Subcutaneous abdominal adipose tissue (tissue), 5 donors: ENCODE measurements around the gene WNK2.

Experiments
- H3K27ac ChIP-seq: one replicate; pipeline ENCODE4 v1.7.0; 2013; ENCODE audit warnings: low read depth, mild to moderate bottlenecking, inconsistent platforms, low read length, moderate library complexity
- H3K27me3 ChIP-seq, 5 donors: one replicate each; pipeline ENCODE4 v1.7.0; 2013; ENCODE audit warnings: low read length in 5 of 5, inconsistent platforms in 1 of 5; ENCODE audit not compliant: control insufficient read depth in 5 of 5, insufficient read depth in 4 of 5
- H3K36me3 ChIP-seq, 5 donors: one replicate each; pipeline ENCODE4 v1.7.0; 2013; ENCODE audit warnings: low read length in 5 of 5; ENCODE audit not compliant: control insufficient read depth in 5 of 5, insufficient read depth in 5 of 5
- H3K4me1 ChIP-seq, 5 donors: one replicate each; pipeline ENCODE4 v1.7.0; 2013; ENCODE audit warnings: low read length in 5 of 5, mild to moderate bottlenecking in 3 of 5, moderate library complexity in 1 of 5; ENCODE audit not compliant: control insufficient read depth in 5 of 5, insufficient read depth in 5 of 5
- H3K4me3 ChIP-seq, 5 donors: one replicate each; pipeline ENCODE4 v1.7.0; 2013; ENCODE audit warnings: low read length in 5 of 5, low read depth in 1 of 5
- H3K9ac ChIP-seq, 5 donors: one replicate each; pipeline ENCODE4 v1.7.0; 2013; ENCODE audit warnings: low read length in 5 of 5, mild to moderate bottlenecking in 4 of 5, moderate library complexity in 3 of 5
- H3K9me3 ChIP-seq, 5 donors: one replicate each; pipeline ENCODE4 v1.7.0; 2013; ENCODE audit warnings: low read length in 5 of 5; ENCODE audit not compliant: control insufficient read depth in 5 of 5
- donor health status: healthy.
- donor health status: healthy.
- donor health status: healthy.
- donor health status: healthy.
- donor health status: healthy.

Gene WNK2

DNA sequence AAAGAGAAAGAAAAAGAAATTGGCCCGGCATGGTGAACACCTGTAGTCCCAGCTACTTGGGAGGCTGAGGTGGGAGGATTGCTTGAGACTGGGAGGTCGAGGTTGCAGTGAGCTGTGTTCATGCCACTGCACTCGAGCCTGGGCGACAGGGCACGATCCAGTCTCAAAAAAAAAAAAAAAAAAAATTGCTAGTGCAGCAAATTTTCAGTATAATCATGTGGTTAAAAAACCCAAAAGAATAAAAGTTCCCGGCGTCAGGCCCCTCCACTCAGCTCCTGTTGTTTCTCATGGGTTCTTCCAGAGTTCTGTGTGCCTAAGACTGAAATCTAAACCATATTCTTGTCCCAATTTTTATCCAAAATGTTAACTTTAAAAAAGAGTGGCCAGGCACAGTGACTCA, 49.1 kb downstream of the WNK2 start:
- Histone ChIP-seq H3K9me3 (no peaks in the 10 kb centered on the region), H3K36me3 (no peaks in the 10 kb centered on the region), H3K4me1 (no peaks in the 10 kb centered on the region), H3K4me3 (no peak overlapping the region), H3K27ac (no peak overlapping the region), H3K9ac (no peak overlapping the region), H3K27me3 (peaks cover 9 to 44% (median 24%) of the 10 kb centered on the region in 5 donors)

DNA sequence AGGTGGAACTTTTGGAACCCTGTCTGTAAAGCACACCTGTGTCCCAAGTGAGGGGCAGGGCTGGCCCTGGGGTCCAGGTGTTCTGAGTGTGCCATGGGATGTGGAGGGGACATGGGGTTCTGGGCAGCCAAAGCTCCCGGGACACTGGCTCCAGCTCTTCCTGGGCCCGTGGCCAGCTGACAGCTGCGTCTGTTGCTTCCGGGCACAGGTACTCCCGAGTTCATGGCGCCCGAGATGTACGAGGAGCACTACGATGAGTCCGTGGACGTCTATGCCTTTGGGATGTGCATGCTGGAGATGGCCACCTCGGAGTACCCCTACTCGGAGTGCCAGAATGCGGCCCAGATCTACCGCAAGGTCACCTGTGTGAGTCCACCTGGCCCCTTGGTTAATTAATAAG, 50.7 kb downstream of the WNK2 start:
- Histone ChIP-seq H3K27ac (no peak overlapping the region), H3K4me1 (no peaks in the 10 kb centered on the region)

DNA sequence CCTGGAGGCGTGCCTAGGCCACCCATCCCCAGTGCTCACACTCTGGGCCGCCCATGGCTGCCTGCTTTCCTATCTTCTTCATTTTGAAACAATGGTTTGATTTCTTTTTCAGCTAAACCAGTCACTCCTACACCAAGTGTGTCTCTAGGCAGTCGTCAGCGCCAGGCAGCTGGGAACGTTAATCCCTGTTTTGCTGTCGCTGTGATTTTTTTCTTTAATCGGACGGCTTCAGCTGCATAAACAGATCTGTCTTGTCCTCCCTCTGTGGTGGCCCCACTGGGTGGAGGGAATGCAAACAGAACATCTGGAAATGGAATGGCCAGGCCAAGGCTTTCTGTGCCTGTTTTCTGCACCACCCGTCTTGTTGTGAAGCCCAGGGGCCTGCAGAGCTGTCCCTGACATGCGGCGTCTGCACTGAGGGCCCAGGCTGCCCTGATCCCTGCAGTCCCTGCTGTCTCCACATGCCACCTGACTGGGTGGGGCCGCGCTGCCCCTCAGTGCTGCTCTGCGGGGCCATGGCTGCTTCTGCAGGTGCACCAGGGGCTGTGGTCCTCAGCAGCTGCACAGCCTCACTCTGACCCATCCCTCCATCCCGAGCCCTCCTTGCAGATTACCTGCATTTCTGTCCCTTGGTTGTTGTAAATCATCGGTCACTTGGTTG, 51.5 kb downstream of the WNK2 start:
- H3K27me3 ChIP-seq, result peaks cover 9 to 26% (median 22%) of the 10 kb centered on the region in 5 donors
- H3K4me3 ChIP-seq, result no peak overlapping the region
- no peaks in the 10 kb centered on the region for H3K36me3 ChIP-seq
- H3K9me3 ChIP-seq, result no peaks in the 10 kb centered on the region
- H3K27ac ChIP-seq, result no peak overlapping the region
- no peaks in the 10 kb centered on the region for H3K4me1 ChIP-seq
- H3K9ac ChIP-seq, result no peak overlapping the region

More for the DNA sequence above, 50.7 kb downstream of the WNK2 start:
- Histone ChIP-seq H3K4me3 (no peak overlapping the region), H3K27me3 (peaks cover 9 to 34% (median 22%) of the 10 kb centered on the region in 5 donors), H3K9ac (no peak overlapping the region), H3K36me3 (no peaks in the 10 kb centered on the region), H3K9me3 (no peaks in the 10 kb centered on the region)

DNA sequence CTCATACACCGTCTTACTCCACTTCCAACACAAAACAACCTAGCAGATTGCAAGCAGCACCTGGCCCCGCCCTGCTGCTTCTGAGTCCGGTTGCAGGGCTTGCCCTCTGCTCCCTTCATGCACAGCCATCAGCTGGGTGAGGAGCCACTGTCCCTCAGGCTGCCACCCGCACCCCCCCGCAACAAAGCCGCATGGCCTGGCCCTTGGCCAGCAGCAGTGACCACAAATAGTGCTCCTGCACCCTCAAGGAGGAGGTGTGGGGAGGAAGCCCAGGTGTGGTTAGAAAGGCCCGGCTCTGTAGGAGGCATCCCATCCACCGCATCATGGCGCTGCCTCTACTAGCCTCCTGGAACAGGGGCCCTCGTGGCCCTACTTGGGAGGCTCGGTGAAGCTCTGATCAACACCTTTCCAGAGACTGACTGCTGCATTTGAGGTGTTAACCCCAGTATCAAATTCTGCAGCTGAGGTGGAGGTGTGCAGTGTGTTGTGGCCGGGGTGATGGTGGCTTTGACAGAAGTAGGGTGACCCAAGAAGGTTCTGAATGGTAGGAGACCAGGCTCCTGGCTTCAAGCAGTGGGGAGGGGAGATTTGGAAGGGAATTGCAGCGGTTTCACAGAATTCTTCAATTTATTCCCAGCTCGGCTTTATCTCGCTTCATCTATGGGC, 52.7 kb downstream of the WNK2 start:
- Histone ChIP-seq H3K4me3 (no peak overlapping the region), H3K36me3 (no peaks in the 10 kb centered on the region), H3K4me1 (no peaks in the 10 kb centered on the region), H3K9ac (no peak overlapping the region), H3K9me3 (no peaks in the 10 kb centered on the region), H3K27ac (no peak overlapping the region), H3K27me3 (peaks cover 9 to 26% (median 19%) of the 10 kb centered on the region in 5 donors)

DNA sequence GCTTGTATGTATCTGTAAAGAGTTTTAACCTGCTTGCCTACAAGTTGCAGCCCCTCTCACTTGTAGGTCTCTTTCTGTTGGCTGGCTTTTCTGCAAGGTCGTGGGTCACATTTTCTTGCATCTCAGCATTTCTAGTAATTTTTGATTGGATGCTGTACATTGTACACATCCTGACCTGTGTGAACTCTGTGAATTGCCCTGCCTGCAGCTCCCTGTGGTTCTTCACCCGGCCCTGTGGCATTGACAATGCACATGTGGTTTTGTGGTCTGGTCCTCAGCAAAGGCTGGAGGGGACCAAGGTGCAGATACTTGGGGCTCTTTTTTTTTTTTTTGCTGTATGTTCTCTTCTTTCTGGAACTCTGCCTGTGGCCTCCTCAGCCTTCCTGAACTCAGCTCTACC, 53.6 kb downstream of the WNK2 start:
- H3K4me1 ChIP-seq, result no peaks in the 10 kb centered on the region
- no peaks in the 10 kb centered on the region for H3K9me3 ChIP-seq
- H3K27me3 ChIP-seq, result peaks cover 8 to 22% (median 13%) of the 10 kb centered on the region in 5 donors
- no peak overlapping the region for H3K9ac ChIP-seq
- no peak overlapping the region for H3K27ac ChIP-seq
- no peaks in the 10 kb centered on the region for H3K36me3 ChIP-seq
- no peak overlapping the region for H3K4me3 ChIP-seq

- H3K27ac ChIP-seq, result no peak overlapping the region
- no peak overlapping the region for H3K9ac ChIP-seq
- no peak overlapping the region for H3K4me3 ChIP-seq
- H3K4me1 ChIP-seq, result no peaks in the 10 kb centered on the region
- peaks cover 6 to 21% (median 11%) of the 10 kb centered on the region in 5 donors for H3K27me3 ChIP-seq
- no peaks in the 10 kb centered on the region for H3K9me3 ChIP-seq
- H3K36me3 ChIP-seq, result no peaks in the 10 kb centered on the region
These were observed 55.3 kb downstream of the WNK2 start for GRCh38 chr9:93238953-93239925.

DNA sequence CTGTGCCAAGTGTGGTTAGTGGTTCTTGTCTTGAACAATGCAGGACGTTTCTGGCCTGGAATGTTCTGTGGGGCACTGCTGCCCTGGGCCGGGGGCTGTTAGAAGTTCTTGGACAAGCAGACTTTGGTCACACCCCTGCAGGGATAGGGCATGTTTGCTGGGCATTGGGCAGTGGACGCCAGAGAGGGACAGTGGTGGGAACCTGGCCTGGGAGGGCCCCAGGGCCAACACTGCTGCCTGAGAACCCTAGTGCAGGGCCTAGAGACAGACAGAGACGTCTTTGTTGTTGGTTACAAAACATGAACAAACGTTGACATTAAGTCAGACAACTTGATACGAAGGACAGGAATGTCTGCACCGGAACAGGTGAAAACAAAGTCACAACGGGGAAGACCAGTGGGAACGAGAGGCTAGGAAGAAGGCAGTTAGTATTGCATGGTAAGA, 57.0 kb downstream of the WNK2 start:
- Histone ChIP-seq H3K36me3 (no peaks in the 10 kb centered on the region), H3K4me3 (no peak overlapping the region), H3K27ac (no peak overlapping the region), H3K27me3 (peaks cover 3 to 12% (median 3%) of the 10 kb centered on the region in 5 donors), H3K4me1 (no peaks in the 10 kb centered on the region), H3K9ac (no peak overlapping the region), H3K9me3 (no peaks in the 10 kb centered on the region)

- no peak overlapping the region for H3K27ac ChIP-seq
- H3K9ac ChIP-seq, result no peak overlapping the region
- peaks cover 0 to 8% (median 2%) of the 10 kb centered on the region in 5 donors for H3K27me3 ChIP-seq
- no peaks in the 10 kb centered on the region for H3K36me3 ChIP-seq
- H3K4me3 ChIP-seq, result no peak overlapping the region
- no peaks in the 10 kb centered on the region for H3K4me1 ChIP-seq
- H3K9me3 ChIP-seq, result no peaks in the 10 kb centered on the region
These were observed 59.2 kb downstream of the WNK2 start for GRCh38 chr9:93243112-93243511.

GRCh38 chr9:93244101-93244500, 60.2 kb downstream of the WNK2 start:
- Histone ChIP-seq H3K9ac (no peak overlapping the region), H3K36me3 (no peaks in the 10 kb centered on the region), H3K4me3 (no peak overlapping the region), H3K27ac (no peak overlapping the region), H3K27me3 (peaks cover 0 to 8% (median 2%) of the 10 kb centered on the region in 5 donors), H3K9me3 (no peaks in the 10 kb centered on the region), H3K4me1 (no peaks in the 10 kb centered on the region)
